Measurements from ENCODE around the gene CTNNBL1.

Gene CTNNBL1

DNA sequence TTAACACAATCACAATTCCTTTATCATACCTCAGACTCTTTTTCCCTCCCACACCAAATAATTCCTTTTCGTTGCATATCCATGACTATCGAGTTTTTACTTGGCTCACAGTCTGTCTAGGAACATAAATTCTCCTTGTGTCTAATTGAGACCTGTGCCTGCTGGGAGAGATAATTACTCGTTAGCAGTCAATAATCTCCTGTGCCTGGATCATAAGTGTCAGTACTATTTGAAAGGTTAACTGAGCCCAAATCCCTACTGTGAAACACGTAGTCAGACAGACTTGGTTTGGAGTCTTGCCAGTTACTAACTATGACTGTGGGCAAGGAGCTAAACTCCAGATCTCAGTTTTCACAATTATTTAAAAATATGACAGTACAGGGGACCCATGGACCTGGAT, 5.7 kb upstream of the CTNNBL1 start:
- TF ChIP-seq, protein P1, sequence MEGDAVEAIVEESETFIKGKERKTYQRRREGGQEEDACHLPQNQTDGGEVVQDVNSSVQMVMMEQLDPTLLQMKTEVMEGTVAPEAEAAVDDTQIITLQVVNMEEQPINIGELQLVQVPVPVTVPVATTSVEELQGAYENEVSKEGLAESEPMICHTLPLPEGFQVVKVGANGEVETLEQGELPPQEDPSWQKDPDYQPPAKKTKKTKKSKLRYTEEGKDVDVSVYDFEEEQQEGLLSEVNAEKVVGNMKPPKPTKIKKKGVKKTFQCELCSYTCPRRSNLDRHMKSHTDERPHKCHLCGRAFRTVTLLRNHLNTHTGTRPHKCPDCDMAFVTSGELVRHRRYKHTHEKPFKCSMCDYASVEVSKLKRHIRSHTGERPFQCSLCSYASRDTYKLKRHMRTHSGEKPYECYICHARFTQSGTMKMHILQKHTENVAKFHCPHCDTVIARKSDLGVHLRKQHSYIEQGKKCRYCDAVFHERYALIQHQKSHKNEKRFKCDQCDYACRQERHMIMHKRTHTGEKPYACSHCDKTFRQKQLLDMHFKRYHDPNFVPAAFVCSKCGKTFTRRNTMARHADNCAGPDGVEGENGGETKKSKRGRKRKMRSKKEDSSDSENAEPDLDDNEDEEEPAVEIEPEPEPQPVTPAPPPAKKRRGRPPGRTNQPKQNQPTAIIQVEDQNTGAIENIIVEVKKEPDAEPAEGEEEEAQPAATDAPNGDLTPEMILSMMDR (conservative IDR thresholded peaks at IDR 0.05; ENCODE audit: low read length) = no peak
- no peak overlapping the region for H3K4me3 ChIP-seq (ENCODE audit: low read length)
- DNase-seq (ENCODE audit: low read depth) = no peak

DNA sequence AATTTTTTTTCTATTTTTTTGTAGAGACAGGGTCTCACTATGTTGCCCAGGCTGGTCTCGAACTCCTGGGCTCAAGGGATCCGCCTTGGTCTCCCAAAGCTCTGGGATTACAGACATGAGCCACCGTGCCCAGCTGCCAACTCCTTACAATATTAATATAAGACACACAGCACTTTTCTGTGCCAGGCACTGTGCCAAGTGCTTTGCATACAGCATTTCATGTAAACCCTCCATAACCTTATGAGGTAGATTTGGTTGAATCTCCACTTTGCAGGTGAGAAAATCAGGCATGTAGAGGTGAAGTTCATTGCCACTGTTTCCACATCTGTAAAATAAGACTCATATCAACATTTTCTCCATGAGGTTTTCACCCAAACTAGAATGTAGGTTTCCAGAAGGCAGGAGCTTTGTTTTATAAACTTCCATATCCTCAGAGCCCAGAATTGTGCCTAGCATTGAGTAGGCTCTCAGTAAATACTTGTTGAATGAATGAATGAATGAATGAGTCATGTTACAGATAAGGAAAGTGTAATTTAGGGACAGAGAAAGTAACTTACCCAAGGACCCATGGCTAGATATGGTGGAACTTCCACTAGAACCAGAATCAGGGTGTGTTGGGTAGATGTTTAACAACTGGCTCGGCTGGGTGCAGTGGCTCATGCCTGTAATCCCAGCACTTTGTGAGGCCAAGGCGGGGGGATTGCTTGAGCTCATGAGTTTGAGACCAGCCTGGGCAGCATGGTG, 3.0 kb upstream of the CTNNBL1 start:
- no peak for DNase-seq (ENCODE audit: low read depth)
- H3K4me3 ChIP-seq (ENCODE audit: low read length) = no peak overlapping the region
- TF ChIP-seq, protein P1 (conservative IDR thresholded peaks at IDR 0.05; ENCODE audit: low read length) = no peak

DNA sequence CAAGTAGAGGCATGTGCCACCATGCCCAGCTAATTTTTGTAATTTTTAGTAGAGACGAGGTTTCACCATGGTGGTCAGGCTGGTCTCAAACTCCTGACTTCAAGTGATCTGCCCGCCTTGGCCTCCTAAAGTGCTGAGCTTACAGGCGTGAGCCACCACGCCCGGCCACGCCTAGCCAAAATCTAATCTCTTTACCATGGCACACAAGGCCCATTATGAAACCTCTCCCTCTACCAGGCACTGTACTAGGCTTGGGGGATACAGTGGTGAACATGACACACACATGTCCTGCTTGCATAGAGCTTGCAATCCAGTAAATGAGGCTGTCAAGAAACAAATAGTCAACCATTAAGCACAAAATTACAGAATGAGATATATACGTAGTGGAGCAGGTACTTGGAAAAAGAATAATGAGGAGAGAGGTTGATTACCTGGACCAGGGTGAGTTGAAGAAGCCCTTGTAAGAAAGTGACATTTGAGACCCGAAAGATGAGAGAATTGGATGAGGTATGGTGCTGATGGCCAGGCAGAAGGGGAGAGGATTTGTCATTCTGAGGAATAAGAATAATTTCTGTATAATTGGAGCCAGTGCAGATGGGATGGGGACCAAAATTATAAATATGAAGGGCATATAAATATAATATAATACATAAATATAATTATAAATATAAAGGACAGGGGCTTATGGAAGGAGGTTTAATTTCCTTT, 1.2 kb upstream of the CTNNBL1 start:
- H3K4me3 ChIP-seq (ENCODE audit: low read length) = no peak overlapping the region
- DNase-seq (ENCODE audit: low read depth) = no peak
- TF ChIP-seq, protein P1 (conservative IDR thresholded peaks at IDR 0.05; ENCODE audit: low read length) = no peak

DNA sequence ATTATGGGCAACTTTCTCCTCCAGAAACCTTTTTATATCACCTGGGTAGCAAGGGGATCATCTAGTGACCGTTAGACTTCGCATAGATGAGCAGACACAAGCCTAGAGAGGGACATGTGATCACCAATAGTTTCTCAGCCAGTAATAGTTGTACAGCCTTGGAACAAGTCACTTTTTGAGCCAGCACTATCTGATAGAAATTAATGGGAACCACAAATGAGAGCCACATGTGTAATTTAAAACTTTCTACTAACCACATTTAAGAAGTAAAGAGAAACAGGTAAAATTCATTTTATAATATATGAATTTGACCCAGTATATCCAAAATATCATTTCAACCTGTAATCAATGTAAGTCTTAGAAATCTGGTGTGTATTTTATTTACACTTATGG, 592 bp upstream of the CTNNBL1 start:
- peak; percentile 23 for DNase-seq (ENCODE audit: low read depth)
- TF ChIP-seq, protein P1 (conservative IDR thresholded peaks at IDR 0.05; ENCODE audit: low read length) = no peak
- peak overlapping the region; percentile 62 for H3K4me3 ChIP-seq (ENCODE audit: low read length)

DNA sequence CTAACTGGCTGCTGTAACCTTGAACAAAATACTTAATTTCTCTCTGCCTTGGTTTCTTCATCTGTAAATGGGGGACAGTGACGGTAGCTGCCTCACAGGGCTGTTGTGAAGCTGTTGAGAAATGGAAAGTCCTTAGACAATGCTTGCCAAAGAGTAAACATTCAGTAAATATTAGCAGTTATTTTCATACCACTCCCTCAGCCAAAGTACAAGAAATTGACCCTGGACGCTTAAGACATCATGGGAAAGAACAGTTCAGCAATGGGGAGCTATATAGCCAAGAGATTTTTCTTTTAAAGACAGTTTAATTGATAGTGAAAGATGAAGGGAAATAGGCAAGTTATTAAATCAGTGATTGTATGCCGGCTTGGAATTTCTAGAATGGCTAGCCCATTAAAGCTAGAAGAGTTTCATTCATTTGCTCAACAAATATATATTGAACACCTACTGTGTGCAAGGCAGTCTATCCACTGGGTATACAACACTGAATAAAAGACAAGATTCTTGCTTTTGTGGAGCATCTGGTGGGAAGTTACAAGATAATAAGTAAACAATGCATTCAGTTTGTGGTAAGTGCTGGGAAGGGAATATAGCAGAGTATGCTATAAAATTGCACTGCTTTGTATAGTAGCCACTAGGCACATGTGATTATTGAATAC, 2.0 kb downstream of the CTNNBL1 start:
- TF ChIP-seq, protein P1 (conservative IDR thresholded peaks at IDR 0.05; ENCODE audit: low read length) = no peak
- no peak overlapping the region for H3K4me3 ChIP-seq (ENCODE audit: low read length)
- no peak for DNase-seq (ENCODE audit: low read depth)

DNA sequence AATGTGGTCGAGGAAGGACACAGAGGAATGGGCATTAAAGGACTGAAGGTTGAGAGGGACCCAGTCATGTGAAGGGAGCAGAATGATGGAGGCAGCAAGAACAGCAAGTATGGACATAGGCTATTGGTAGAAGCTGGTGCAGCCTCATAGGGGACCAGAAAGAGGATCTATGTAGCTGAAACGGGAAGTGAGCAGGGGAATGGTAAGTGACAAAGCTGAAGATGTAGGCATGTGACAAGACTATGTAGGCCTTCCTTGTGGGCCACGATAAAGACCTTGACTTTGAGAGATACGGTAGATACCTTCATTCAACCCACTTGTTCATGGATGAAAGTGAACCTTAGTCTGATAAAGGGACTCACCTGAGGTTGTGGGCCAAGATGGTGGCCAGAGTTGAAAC, 3.5 kb downstream of the CTNNBL1 start:
- H3K4me3 ChIP-seq (ENCODE audit: low read length) = no peak overlapping the region
- no peak for DNase-seq (ENCODE audit: low read depth)

More for the DNA sequence above, 3.5 kb downstream of the CTNNBL1 start:
- TF ChIP-seq, protein P1 (conservative IDR thresholded peaks at IDR 0.05; ENCODE audit: low read length) = no peak
